H9 (cell line): ENCODE results near the gene KCNAB1. TPM values are rescaled to one million over a fixed set of nuclear protein-coding genes. Genes with fewer than 3 reads are reported as not detected.

ENCODE experiments used
- DNase-seq: peaks from one replicate; pipeline ENCODE4 v3.0.0-alpha.2; 2017
- H2AFZ ChIP-seq: one replicate; pipeline ENCODE4 v1.6.1; 2013; ENCODE audit warnings: mild to moderate bottlenecking, low read length, control low read depth, moderate library complexity
- H2AK5ac ChIP-seq: 2 replicates; pipeline ENCODE4 v1.6.1; 2013; ENCODE audit warnings: low read length, control low read depth, mixed read lengths; ENCODE audit not compliant: insufficient read length
- H2BK120ac ChIP-seq: one replicate; pipeline ENCODE4 v1.6.1; 2013; ENCODE audit warnings: low read depth, mild to moderate bottlenecking, low read length, control low read depth, inconsistent platforms; ENCODE audit not compliant: poor library complexity, severe bottlenecking
- H2BK12ac ChIP-seq: 2 replicates; pipeline ENCODE4 v1.6.1; 2013; ENCODE audit warnings: low read length, control low read depth, mixed read lengths, low read depth; ENCODE audit not compliant: insufficient read length
- H2BK15ac ChIP-seq: 2 replicates; pipeline ENCODE4 v1.6.1; 2013; ENCODE audit warnings: low read depth, low read length, control low read depth
- H2BK20ac ChIP-seq: one replicate; pipeline ENCODE4 v1.6.1; 2013; ENCODE audit warnings: low read depth, mild to moderate bottlenecking, low read length, control low read depth, inconsistent platforms; ENCODE audit not compliant: poor library complexity, severe bottlenecking
- H2BK5ac ChIP-seq: 2 replicates; pipeline ENCODE4 v1.6.1; 2013; ENCODE audit warnings: low read length, control low read depth, mixed read lengths; ENCODE audit not compliant: insufficient read length
- H3K14ac ChIP-seq: 2 replicates; pipeline ENCODE4 v1.6.1; 2013; ENCODE audit warnings: low read length, control low read depth; ENCODE audit not compliant: insufficient read depth
- H3K18ac ChIP-seq: 2 replicates; pipeline ENCODE4 v1.6.1; 2013; ENCODE audit warnings: low read depth, mild to moderate bottlenecking, mixed read lengths, low read length, control low read depth; ENCODE audit not compliant: insufficient read length
- H3K23ac ChIP-seq: 2 replicates; pipeline ENCODE4 v1.6.1; 2013; ENCODE audit warnings: low read length, control low read depth, mixed read lengths, low read depth; ENCODE audit not compliant: insufficient read length
- H3K23me2 ChIP-seq: 2 replicates; pipeline ENCODE4 v1.6.1; 2013; ENCODE audit warnings: low read depth, mild to moderate bottlenecking, mixed read lengths, low read length, control low read depth; ENCODE audit not compliant: insufficient read length, poor library complexity, severe bottlenecking
- H3K27ac ChIP-seq: 2 replicates; pipeline ENCODE4 v1.5.1; 2013; ENCODE audit warnings: low read length, control low read depth, mixed read lengths, low read depth; ENCODE audit not compliant: insufficient read length
- H3K27me3 ChIP-seq: 2 replicates; pipeline ENCODE4 v1.6.1; 2013; ENCODE audit warnings: low read length, control low read depth, inconsistent platforms; ENCODE audit not compliant: insufficient read depth
- H3K4ac ChIP-seq: 2 replicates; pipeline ENCODE4 v1.6.1; 2013; ENCODE audit warnings: low read depth, mild to moderate bottlenecking, control low read depth, inconsistent platforms, low read length, moderate library complexity
- H3K4me1 ChIP-seq: 2 replicates; pipeline ENCODE4 v1.6.1; 2013; ENCODE audit warnings: low read length, control low read depth, inconsistent platforms; ENCODE audit not compliant: insufficient read depth
- H3K4me2 ChIP-seq: 2 replicates; pipeline ENCODE4 v1.6.1; 2013; ENCODE audit warnings: low read length, control low read depth, mixed read lengths; ENCODE audit not compliant: insufficient read length, insufficient read depth
- H3K56ac ChIP-seq: 2 replicates; pipeline ENCODE4 v1.6.1; 2013; ENCODE audit warnings: low read depth, mild to moderate bottlenecking, mixed read lengths, low read length, control low read depth; ENCODE audit not compliant: insufficient read length
- H3K79me1 ChIP-seq: 2 replicates; pipeline ENCODE4 v1.6.1; 2013; ENCODE audit warnings: low read depth, mild to moderate bottlenecking, moderate library complexity, low read length, control low read depth, inconsistent platforms; ENCODE audit not compliant: insufficient read depth, poor library complexity, severe bottlenecking
- H3K79me2 ChIP-seq: 2 replicates; pipeline ENCODE4 v1.6.1; 2013; ENCODE audit warnings: low read length, control low read depth, inconsistent platforms; ENCODE audit not compliant: insufficient read depth
- H3K9ac ChIP-seq: 2 replicates; pipeline ENCODE4 v1.6.1; 2013; ENCODE audit warnings: low read length, control low read depth, mixed read lengths; ENCODE audit not compliant: insufficient read length; ENCODE audit errors: extremely low read depth
- H3K9me3 ChIP-seq: one replicate; pipeline ENCODE4 v1.6.1; 2013; ENCODE audit warnings: low read depth, low read length, inconsistent platforms; ENCODE audit not compliant: control insufficient read depth
- H3T11ph ChIP-seq: one replicate; pipeline ENCODE4 v1.6.1; 2013; ENCODE audit warnings: mild to moderate bottlenecking, low read length, control low read depth, inconsistent platforms
- H4K20me1 ChIP-seq: one replicate; pipeline ENCODE4 v1.6.1; 2013; ENCODE audit not compliant: control insufficient read depth, insufficient read length, insufficient read depth
- H4K5ac ChIP-seq: 2 replicates; pipeline ENCODE4 v1.6.1; 2013; ENCODE audit warnings: low read depth, mild to moderate bottlenecking, mixed read lengths, low read length, control low read depth; ENCODE audit not compliant: insufficient read length
- H4K8ac ChIP-seq: replicated peaks from 2 replicates; pipeline ENCODE4 v1.6.1; 2013; ENCODE audit warnings: low read length, control low read depth, mixed read lengths, low read depth; ENCODE audit not compliant: insufficient read length
- H4K91ac ChIP-seq: 2 replicates; pipeline ENCODE4 v1.6.1; 2013; ENCODE audit warnings: low read depth, mild to moderate bottlenecking, moderate library complexity, mixed read lengths, low read length, control low read depth; ENCODE audit not compliant: insufficient read length
- H3K27ac Mint-ChIP-seq, 3 experiments: 2 replicates in 2 of 3; 3 replicates in 1 of 3; pipeline ENCODE4 v1.8.0; 2020 to 2021; ENCODE audit warnings: mixed read lengths in 3 of 3, mild to moderate bottlenecking in 1 of 3, moderate library complexity in 1 of 3
- H3K27me3 Mint-ChIP-seq: 2 replicates; pipeline ENCODE4 v1.8.0; 2021; ENCODE audit warnings: low read depth, mild to moderate bottlenecking, moderate library complexity, mixed read lengths
- H3K36me3 Mint-ChIP-seq, 3 experiments: 2 replicates in 2 of 3; 3 replicates in 1 of 3; pipeline ENCODE4 v1.8.0; 2020 to 2021; ENCODE audit warnings: low read depth in 3 of 3, mixed read lengths in 3 of 3; ENCODE audit not compliant: insufficient read depth in 1 of 3
- H3K4me1 Mint-ChIP-seq, 2 experiments: 2 replicates each; pipeline ENCODE4 v1.8.0; 2020; ENCODE audit warnings: mixed read lengths in 2 of 2
- H3K4me3 Mint-ChIP-seq, 2 experiments: 2 replicates in 1 of 2; 3 replicates in 1 of 2; pipeline ENCODE4 v1.8.0; 2020 to 2021; ENCODE audit warnings: mild to moderate bottlenecking in 2 of 2, mixed read lengths in 2 of 2, moderate library complexity in 1 of 2
- H3K9me3 Mint-ChIP-seq, 2 experiments: 2 replicates in 1 of 2; 3 replicates in 1 of 2; pipeline ENCODE4 v1.8.0; 2020; ENCODE audit warnings: mild to moderate bottlenecking in 2 of 2, mixed read lengths in 2 of 2, moderate library complexity in 1 of 2
- CTCF ChIP-seq: fragments of 200-600 bp; sonication (generic); conservative IDR thresholded peaks from 3 replicates; pipeline ENCODE4 v1.8.0; 2021; ENCODE audit warnings: antibody characterized with exemption, mild to moderate bottlenecking
- WGBS: extraction: QIAGEN DNeasy Blood & Tissue Kit; methylation state at CpG from one replicate; pipeline ENCODE4 v1.1.7; 2013; ENCODE audit warnings: missing lambda C conversion rate, low lambda C conversion rate, mixed read lengths; ENCODE audit not compliant: insufficient read length; ENCODE audit errors: extremely low coverage; 5-methylcytosine and 5-hydroxymethylcytosine counted together
- total RNA-seq: library from RNA; stranded (reverse); gene quantifications from 2 replicates; pipeline ENCODE4 v1.2.1, GENCODE V29; 2021

Gene KCNAB1
- total RNA-seq, 1 experiment from 2014 or later: 3.7 TPM

- Histone ChIP-seq H2BK120ac (no peak overlapping the region), H3K9me3 (no peaks in the 10 kb centered on the region), H3K27me3 (no peaks in the 10 kb centered on the region), H3T11ph (no peak overlapping the region), H3K56ac (no peak overlapping the region), H3K4me1 (peaks cover 6% of the 10 kb centered on the region; the same call in 1 of the 2 replicates), H3K79me1 (no peaks in the 10 kb centered on the region), H3K9ac (no peak overlapping the region), H2AK5ac (no peak overlapping the region), H4K91ac (no peak overlapping the region), H3K27ac (no peak overlapping the region), H3K4ac (no peak overlapping the region), H4K5ac (no peak overlapping the region), H4K8ac (no peak overlapping the region), H3K23ac (no peak overlapping the region), H3K79me2 (no peaks in the 10 kb centered on the region), H2BK5ac (no peak overlapping the region), H2BK15ac (no peak overlapping the region), H3K4me2 (no peak overlapping the region), H3K14ac (no peak overlapping the region), H2BK20ac (no peak overlapping the region), H4K20me1 (no peaks in the 10 kb centered on the region), H2AFZ (no peak overlapping the region), H3K18ac (no peak overlapping the region), H3K23me2 (no peaks in the 10 kb centered on the region), H2BK12ac (no peak overlapping the region)
- peak; percentile 38 for DNase-seq
- H3K27ac Mint-ChIP-seq: no peak overlapping the region
- no peak for TF ChIP-seq CTCF
- WGBS: no CpG with 5 or more reads among the region's 4 CpGs
- peaks cover 0 to 4% (median 0%) of the 10 kb centered on the region in 3 experiments; a peak in 2 of 7 replicates for H3K36me3 Mint-ChIP-seq
- H3K27me3 Mint-ChIP-seq: no peaks in the 10 kb centered on the region
- no peaks in the 10 kb centered on the region; a peak in 1 of 5 replicates for H3K9me3 Mint-ChIP-seq
- H3K4me3 Mint-ChIP-seq: no peak overlapping the region
- H3K4me1 Mint-ChIP-seq: peaks cover 12 to 18% of the 10 kb centered on the region in 2 experiments
Measured at GRCh38 chr3:156311431-156311830, 191.1 kb downstream of the KCNAB1 start.
